IMR-90 (cell line): ENCODE results near the gene DDC. TPM values are rescaled to one million over a fixed set of nuclear protein-coding genes. Genes with fewer than 3 reads are reported as not detected.

Experiments
- ATAC-seq: fragments of 200-7000 bp; cut with Tn5 transposase; 2 replicates; pipeline ENCODE4 v1.9.1; 2020; ENCODE audit warnings: low read depth, mild to moderate bottlenecking, moderate library complexity
- BruUV-seq: library from RNA; stranded (reverse); fragments of 400-500 nt; replicated peaks from 2 replicates; lab custom pipeline; 2021; lab: Mats Ljungman, UMichigan
- CTCF ChIA-PET: fragments of 300-600 bp; formaldehyde crosslinking; extraction: SDS; loops from one replicate; lab custom pipeline; 2021; ENCODE audit warnings: antibody characterized with exemption; lab: Yijun Ruan, JAX
- POLR2A ChIA-PET: fragments of 300-600 bp; sonication (Branson Sonifier 250); formaldehyde crosslinking; loops from one replicate; lab custom pipeline; 2022; ENCODE audit warnings: antibody characterized with exemption; ENCODE audit not compliant: unreplicated experiment; lab: Charles Lee
- DNase-seq: peaks from one replicate; pipeline ENCODE4 v3.0.0; 2013
- H2AFZ ChIP-seq: replicated peaks from 2 replicates; pipeline ENCODE3; 2013; ENCODE audit warnings: low read length, mild to moderate bottlenecking; ENCODE audit not compliant: poor library complexity
- H2AK5ac ChIP-seq: 2 replicates; pipeline ENCODE4 v1.6.1; 2013; ENCODE audit warnings: low read depth, low read length, inconsistent platforms
- H2AK9ac ChIP-seq: replicated peaks from 2 replicates; pipeline ENCODE3; 2013; ENCODE audit warnings: mild to moderate bottlenecking, low read depth, low read length, moderate library complexity; ENCODE audit not compliant: poor library complexity
- H2BK120ac ChIP-seq: 2 replicates; pipeline ENCODE4 v1.6.1; 2013; ENCODE audit warnings: low read depth, low read length, inconsistent platforms
- H2BK15ac ChIP-seq: 3 replicates; pipeline ENCODE4 v1.6.1; 2013; ENCODE audit warnings: low read depth, low read length, inconsistent platforms
- H2BK20ac ChIP-seq: 2 replicates; pipeline ENCODE4 v1.6.1; 2013; ENCODE audit warnings: low read depth, mild to moderate bottlenecking, inconsistent platforms, low read length, moderate library complexity
- H2BK5ac ChIP-seq: 2 replicates; pipeline ENCODE4 v1.6.1; 2013; ENCODE audit warnings: mild to moderate bottlenecking, low read depth, low read length, inconsistent platforms; ENCODE audit not compliant: poor library complexity, severe bottlenecking
- H3K14ac ChIP-seq: replicated peaks from 2 replicates; pipeline ENCODE4 v1.6.1; 2013; ENCODE audit warnings: low read depth, low read length, inconsistent platforms
- H3K18ac ChIP-seq: 2 replicates; pipeline ENCODE4 v1.6.1; 2013; ENCODE audit warnings: low read depth, low read length, control low read depth
- H3K23ac ChIP-seq: 2 replicates; pipeline ENCODE4 v1.6.1; 2013; ENCODE audit warnings: low read depth, low read length, inconsistent platforms
- H3K27ac ChIP-seq: 2 replicates; pipeline ENCODE4 v1.5.1; 2013; ENCODE audit warnings: mild to moderate bottlenecking, control low read depth, low read length; ENCODE audit not compliant: insufficient read depth
- H3K27me3 ChIP-seq: 2 replicates; pipeline ENCODE4 v1.6.1; 2013; ENCODE audit warnings: low read length; ENCODE audit not compliant: control insufficient read depth, insufficient read depth
- H3K36me3 ChIP-seq: 2 replicates; pipeline ENCODE4 v1.6.1; 2013; ENCODE audit warnings: low read length, mixed read lengths; ENCODE audit not compliant: control insufficient read depth, insufficient read depth
- H3K4ac ChIP-seq: 2 replicates; pipeline ENCODE4 v1.6.1; 2013; ENCODE audit warnings: low read depth, low read length, inconsistent platforms
- H3K4me1 ChIP-seq: 2 replicates; pipeline ENCODE4 v1.6.1; 2013; ENCODE audit warnings: low read length, mixed read lengths; ENCODE audit not compliant: control insufficient read depth, insufficient read depth
- H3K4me2 ChIP-seq: 2 replicates; pipeline ENCODE4 v1.6.1; 2013; ENCODE audit warnings: low read depth, mild to moderate bottlenecking, control low read depth, low read length, moderate library complexity
- H3K4me3 ChIP-seq: 2 replicates; pipeline ENCODE4 v1.5.1; 2013; ENCODE audit warnings: low read depth, mild to moderate bottlenecking, control low read depth, low read length, moderate library complexity; ENCODE audit not compliant: insufficient read depth
- H3K56ac ChIP-seq: 2 replicates; pipeline ENCODE4 v1.6.1; 2013; ENCODE audit warnings: low read length, inconsistent platforms; ENCODE audit not compliant: insufficient read depth; ENCODE audit errors: extremely low read depth
- H3K79me1 ChIP-seq, 2 experiments: 2 replicates each; pipeline ENCODE4 v1.6.1; 2013; ENCODE audit warnings: low read length in 2 of 2, inconsistent platforms in 1 of 2, low read depth in 1 of 2
- H3K9ac ChIP-seq: 2 replicates; pipeline ENCODE4 v1.6.1; 2013; ENCODE audit warnings: low read depth, low read length, control low read depth
- H3K9me1 ChIP-seq: 2 replicates; pipeline ENCODE4 v1.6.1; 2013; ENCODE audit warnings: low read length, inconsistent platforms; ENCODE audit not compliant: insufficient read depth
- H3K9me3 ChIP-seq: 2 replicates; pipeline ENCODE4 v1.6.1; 2013; ENCODE audit warnings: low read length; ENCODE audit not compliant: control insufficient read depth, insufficient read depth
- H4K20me1 ChIP-seq: 2 replicates; pipeline ENCODE4 v1.6.1; 2013; ENCODE audit warnings: low read length, inconsistent platforms; ENCODE audit not compliant: insufficient read depth
- H4K5ac ChIP-seq: 2 replicates; pipeline ENCODE4 v1.6.1; 2013; ENCODE audit warnings: mild to moderate bottlenecking, low read depth, low read length, control low read depth
- H4K8ac ChIP-seq, 2 experiments: 2 replicates each; pipeline ENCODE4 v1.6.1; 2013; ENCODE audit warnings: low read depth in 2 of 2, low read length in 2 of 2, control low read depth in 1 of 2, inconsistent platforms in 1 of 2
- H4K91ac ChIP-seq: 2 replicates; pipeline ENCODE4 v1.6.1; 2013; ENCODE audit warnings: low read depth, low read length, inconsistent platforms; ENCODE audit not compliant: insufficient read depth
- BHLHE40 ChIP-seq: fragments of 150-350 bp; IDR thresholded peaks from 2 replicates; pipeline ENCODE4 v1.6.1; 2016; ENCODE audit warnings: mild to moderate bottlenecking, low read depth, low read length
- CEBPB ChIP-seq: IDR thresholded peaks from 2 replicates; pipeline ENCODE4 v1.6.1; 2012; ENCODE audit warnings: low read depth, low read length, improper control_type of control experiment
- MAFK ChIP-seq: IDR thresholded peaks from 2 replicates; pipeline ENCODE4 v1.6.1; 2012; ENCODE audit warnings: low read depth, low read length, improper control_type of control experiment
- POLR2A ChIP-seq: IDR thresholded peaks from 2 replicates; pipeline ENCODE4 v1.6.1; 2012; ENCODE audit warnings: mild to moderate bottlenecking, low read depth, low read length
- RAD21 ChIP-seq: IDR thresholded peaks from 2 replicates; pipeline ENCODE4 v1.6.1; 2012; ENCODE audit warnings: low read length, improper control_type of control experiment
- RCOR1 ChIP-seq: IDR thresholded peaks from 2 replicates; pipeline ENCODE4 v1.6.1; 2012; ENCODE audit warnings: mild to moderate bottlenecking, low read length, improper control_type of control experiment; ENCODE audit not compliant: insufficient replicate concordance
- RFX5 ChIP-seq: IDR thresholded peaks from 2 replicates; pipeline ENCODE4 v1.8.0; 2012; ENCODE audit warnings: low read depth, mild to moderate bottlenecking, low read length, moderate library complexity
- WGBS, 2 experiments: methylation state at CpG; one replicate each; pipeline versions ENCODE4 v1.1.5 to v1.1.7; 2013; ENCODE audit warnings: missing lambda C conversion rate in 2 of 2; ENCODE audit not compliant: insufficient read length in 1 of 2; ENCODE audit errors: extremely low coverage in 2 of 2; 5-methylcytosine and 5-hydroxymethylcytosine counted together
- dilution Hi-C: fragments of 300-500 bp; cut with HindIII; formaldehyde crosslinking; loops from one replicate; pipeline ENCODE4 v1.14.3; 2018; ENCODE audit warnings: low sequenced_read_pairs; ENCODE audit not compliant: unreplicated experiment
- in situ Hi-C: fragments of 300-500 bp; cut with MboI; formaldehyde crosslinking; loops from 3 replicates; pipeline ENCODE4 v1.14.3; 2019; ENCODE audit warnings: low sequenced_read_pairs, inconsistent platforms, mixed read lengths
- intact Hi-C: fragments of 100-400 bp; cut with micrococcal nuclease; formaldehyde crosslinking; loops from 2 replicates; pipeline ENCODE4 v1.10.0; 2022
- polyA plus RNA-seq, 3 experiments: library from polyadenylated mRNA; depleted of rRNA; stranded (reverse); fragments of >200 nt; gene quantifications; 2 replicates each; pipeline ENCODE4 v1.2.3, GENCODE V29; 2012; ENCODE audit warnings: low replicate concordance in 1 of 3
- total RNA-seq: library from RNA; depleted of rRNA; stranded (reverse); fragments of >200 nt; gene quantifications from 2 replicates; pipeline ENCODE4 v1.2.3, GENCODE V29; 2012

The DDC gene
- total and polyA plus RNA-seq, 2 of the 4 experiments (the other 2 are of a cell fraction): not detected

DNA sequence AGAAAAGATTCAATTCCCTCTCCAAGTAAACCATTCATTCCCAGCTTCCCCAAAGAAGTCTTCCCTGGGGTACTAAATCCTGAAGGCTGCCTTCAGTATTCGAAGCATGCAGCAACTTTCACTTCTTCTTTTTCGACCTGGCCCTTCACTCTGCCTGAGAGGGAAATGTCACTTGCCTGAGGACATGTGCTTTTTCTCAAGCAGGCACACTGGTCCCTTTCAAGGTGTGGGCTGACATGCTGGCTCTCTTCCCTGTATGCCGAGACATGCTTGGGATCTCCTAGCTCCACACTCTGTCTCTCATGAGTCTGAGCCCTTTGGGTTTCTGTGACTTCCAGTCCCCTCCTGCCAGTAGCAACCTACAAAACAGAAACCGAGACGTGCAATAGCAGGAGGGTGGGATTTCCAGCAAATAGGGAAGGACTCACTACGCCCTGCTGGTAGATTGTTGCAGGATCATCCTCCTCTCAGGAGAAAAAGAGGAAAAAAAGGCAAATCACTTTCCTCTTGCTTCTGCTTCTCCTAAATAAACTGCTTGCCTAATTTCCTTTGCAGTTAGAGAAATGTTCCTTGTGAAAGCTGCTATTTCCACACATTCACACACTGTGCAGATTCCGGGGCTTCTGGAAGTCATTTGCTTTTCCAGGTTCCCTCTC, 148.6 kb downstream of the DDC start:
- Histone ChIP-seq H4K5ac (no peak overlapping the region), H3K14ac (no peak overlapping the region), H3K18ac (no peak overlapping the region), H3K4ac (no peak overlapping the region), H3K9me1 (no peaks in the 10 kb centered on the region), H3K4me1 (no peaks in the 10 kb centered on the region), H4K20me1 (no peaks in the 10 kb centered on the region), H3K27me3 (peaks cover 3% of the 10 kb centered on the region), H3K9me3 (no peaks in the 10 kb centered on the region), H3K4me2 (0 out of 2 replicates have a peak overlapping the region, but pooled peaks have one; percentile 3), H3K4me3 (no peak overlapping the region), H3K27ac (no peak overlapping the region), H3K36me3 (no peaks in the 10 kb centered on the region), H2AK9ac (no peak overlapping the region), H3K23ac (no peak overlapping the region), H3K79me1 (no peaks in the 10 kb centered on the region), H3K56ac (no peak overlapping the region), H3K9ac (no peak overlapping the region), H2AK5ac (no peak overlapping the region), H4K8ac (no peak overlapping the region), H2BK5ac (no peak overlapping the region), H2BK120ac (no peak overlapping the region), H2AFZ (no peak overlapping the region), H4K91ac (no peak overlapping the region), H2BK20ac (no peak overlapping the region), H2BK15ac (no peak overlapping the region)
- in situ Hi-C loops: no loop called here
- ChIA-PET POLR2A (no interaction called here), CTCF (interaction anchor here (0.7 kb wide), 1 partner anchor 1705 kb away, joined by 3 read pairs; no protein-coding TSS in a partner anchor)
- 47% methylated on average over 2 of the region's 7 CpGs; no CpG with 5 or more reads in 1 of the 2 experiments for WGBS, 2 experiments
- dilution Hi-C loops: no loop called here
- no TSS peak for BruUV-seq
- TF ChIP-seq POLR2A: no peak
- TF ChIP-seq RCOR1: no peak
- no peak for TF ChIP-seq BHLHE40
- TF ChIP-seq CEBPB: no peak
- TF ChIP-seq RFX5: no peak
- TF ChIP-seq RAD21: no peak
- TF ChIP-seq MAFK: no peak
- no peak for ATAC-seq
- no peak for DNase-seq
- intact Hi-C loops: no loop called here
